ENCODE results near the gene SLC5A5.
A peak's percentile ranks its signal among the peaks of the same experiment; 100 is the strongest.

The SLC5A5 gene

GRCh38 chr19:17871878-17872250, at the start of gene SLC5A5:
SLC5A5 (plus strand) TSS chr19:17871945; CDS start chr19:17872320, 375 bp downstream.
- DNase-seq, result peak in 1 of 2 donors; percentile 8

- DNase-seq, result no peak
Measured at GRCh38 chr19:17824339-17824738, 47.4 kb upstream of the SLC5A5 start.

- DNase-seq, result no peak
Measured at GRCh38 chr19:17826508-17827056, 45.2 kb upstream of the SLC5A5 start.

GRCh38 chr19:17829855-17830566, 41.7 kb upstream of the SLC5A5 start:
- DNase-seq, result no peak

GRCh38 chr19:17830567-17831418, 41.0 kb upstream of the SLC5A5 start:
- peak in 1 of 2 donors; percentile 34 for DNase-seq

- DNase-seq, result no peak
Measured at GRCh38 chr19:17831419-17831888, 40.3 kb upstream of the SLC5A5 start.

- DNase-seq, result no peak
Measured at GRCh38 chr19:17832443-17833208, 39.1 kb upstream of the SLC5A5 start.

GRCh38 chr19:17834350-17835181, 37.2 kb upstream of the SLC5A5 start:
- DNase-seq, result no peak

GRCh38 chr19:17835182-17836006, 36.4 kb upstream of the SLC5A5 start:
- DNase-seq, result no peak

- DNase-seq, result no peak
Measured at GRCh38 chr19:17836530-17836929, 35.2 kb upstream of the SLC5A5 start.

GRCh38 chr19:17837972-17838371, 33.8 kb upstream of the SLC5A5 start:
- no peak for DNase-seq

- no peak for DNase-seq
Measured at GRCh38 chr19:17840019-17840418, 31.7 kb upstream of the SLC5A5 start.

GRCh38 chr19:17841371-17841809, 30.4 kb upstream of the SLC5A5 start:
- no peak for DNase-seq

GRCh38 chr19:17841810-17842662, 29.7 kb upstream of the SLC5A5 start:
- DNase-seq, result peak; percentile 60 to 65

- no peak for DNase-seq
Measured at GRCh38 chr19:17842663-17843291, 29.0 kb upstream of the SLC5A5 start.

GRCh38 chr19:17843292-17843827, 28.4 kb upstream of the SLC5A5 start:
- no peak for DNase-seq

- no peak for DNase-seq
Measured at GRCh38 chr19:17843908-17844490, 27.7 kb upstream of the SLC5A5 start.

GRCh38 chr19:17846146-17846545, 25.6 kb upstream of the SLC5A5 start:
- DNase-seq, result no peak

Data from activated CD4-positive, alpha-beta T cell treated with anti-CD3 and anti-CD28 coated beads for 4 hours (primary cell).